HG03575 (cell line): ENCODE results near the gene CLEC6A.
A peak's percentile ranks its signal among the peaks of the same experiment; 100 is the strongest.
"Not testable (repeated sequence)": the region's sequence is repeated elsewhere in the genome, so short reads cannot be mapped to it uniquely, and the experiment has no call there.

Experiments used
- ATAC-seq: cut with Tn5 transposase; IDR thresholded peaks from one replicate; pipeline ENCODE4 v1.9.1; 2021; ENCODE audit not compliant: unreplicated experiment, insufficient number of reproducible peaks, low FRiP score; ENCODE audit errors: extremely low read depth

Gene CLEC6A

DNA sequence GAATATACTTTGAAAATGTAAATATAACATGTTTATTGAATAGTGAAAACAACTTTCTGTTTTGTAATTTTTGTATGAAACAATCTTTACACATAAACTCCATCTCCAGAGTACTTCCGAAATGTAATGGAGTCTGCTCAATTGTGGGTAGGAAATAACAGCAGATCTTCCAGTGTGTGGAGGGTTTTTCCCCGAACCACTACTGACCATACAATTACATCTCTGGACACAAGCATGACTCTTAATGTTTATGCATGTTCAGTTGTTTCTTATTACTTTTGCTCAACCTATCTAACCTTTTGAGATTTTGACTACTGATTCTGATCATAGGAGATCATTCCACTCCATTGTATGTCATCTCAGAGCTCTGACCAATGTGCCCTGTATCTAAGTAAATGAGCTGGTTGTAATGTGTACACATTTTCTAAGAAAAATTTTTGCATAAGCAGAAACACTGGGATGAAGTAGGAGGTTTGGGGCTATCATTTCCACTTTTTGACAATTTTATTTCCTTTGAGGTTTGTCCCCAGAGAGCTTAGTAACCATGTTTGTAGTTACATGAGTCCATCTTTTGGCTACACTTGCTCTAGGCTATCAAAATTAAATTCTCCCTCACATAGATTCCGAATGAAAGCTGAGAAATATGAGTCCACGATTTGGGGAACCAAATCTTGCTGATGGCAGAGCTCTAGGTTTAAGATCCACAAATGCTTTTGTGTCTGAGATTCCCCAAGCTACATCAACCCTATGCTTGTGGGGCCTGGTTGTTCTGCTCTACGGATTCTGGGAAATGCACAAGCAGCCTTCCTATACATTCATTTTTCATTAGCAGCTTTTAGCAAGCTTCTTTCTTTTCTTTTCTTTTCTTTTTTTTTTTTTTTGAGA is 36.1 kb downstream of the CLEC6A start:
- ATAC-seq = no peak

GRCh38 chr12:8493084-8493483 is 37.3 kb downstream of the CLEC6A start:
- ATAC-seq = peak; percentile 93

GRCh38 chr12:8495671-8496070 is 39.9 kb downstream of the CLEC6A start:
- ATAC-seq = not testable (repeated sequence)

DNA sequence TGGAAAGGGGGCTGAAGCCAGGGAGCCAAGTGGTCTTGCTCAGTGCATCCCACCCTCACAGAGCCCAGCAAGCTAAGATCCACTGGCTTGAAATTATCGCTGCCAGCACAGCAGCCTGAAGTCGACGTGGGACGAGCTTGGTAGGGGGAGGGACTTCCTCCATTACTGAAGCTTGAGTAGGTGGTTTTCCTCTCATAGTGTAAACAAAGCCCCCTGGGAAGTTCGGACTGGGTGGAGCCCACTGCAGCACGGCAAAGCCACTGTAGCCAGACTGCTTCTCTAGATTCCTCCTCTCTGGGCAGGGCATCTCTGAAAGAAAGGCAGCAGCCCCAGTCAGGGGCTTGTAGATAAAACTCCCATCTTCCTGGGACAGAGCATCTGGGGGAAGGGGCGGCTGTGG is 40.3 kb downstream of the CLEC6A start:
- ATAC-seq = not testable (repeated sequence)

DNA sequence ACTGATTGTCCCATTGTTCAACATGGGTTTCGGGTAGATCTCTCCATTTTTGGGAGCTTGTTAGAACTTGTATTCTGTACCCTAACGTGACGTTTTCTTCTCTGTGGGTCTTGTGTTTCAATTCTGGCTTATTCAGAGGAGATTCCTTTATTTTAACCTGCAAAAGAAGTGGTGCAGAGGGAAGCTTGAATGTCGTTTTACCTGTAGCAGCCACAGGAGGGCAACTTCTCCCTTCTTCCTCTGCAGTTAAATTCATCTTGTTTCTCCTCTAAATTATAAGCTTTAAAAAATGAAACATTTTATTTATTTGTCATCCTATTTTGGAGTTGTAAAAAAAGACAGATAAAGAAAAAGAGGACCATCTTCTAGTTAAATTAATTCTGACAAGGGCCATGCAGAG is 43.9 kb downstream of the CLEC6A start:
- no peak for ATAC-seq

- ATAC-seq = no peak
Measured at GRCh38 chr12:8501720-8502119, 46.0 kb downstream of the CLEC6A start.

GRCh38 chr12:8504351-8504750 is 48.6 kb downstream of the CLEC6A start:
- no peak for ATAC-seq

DNA sequence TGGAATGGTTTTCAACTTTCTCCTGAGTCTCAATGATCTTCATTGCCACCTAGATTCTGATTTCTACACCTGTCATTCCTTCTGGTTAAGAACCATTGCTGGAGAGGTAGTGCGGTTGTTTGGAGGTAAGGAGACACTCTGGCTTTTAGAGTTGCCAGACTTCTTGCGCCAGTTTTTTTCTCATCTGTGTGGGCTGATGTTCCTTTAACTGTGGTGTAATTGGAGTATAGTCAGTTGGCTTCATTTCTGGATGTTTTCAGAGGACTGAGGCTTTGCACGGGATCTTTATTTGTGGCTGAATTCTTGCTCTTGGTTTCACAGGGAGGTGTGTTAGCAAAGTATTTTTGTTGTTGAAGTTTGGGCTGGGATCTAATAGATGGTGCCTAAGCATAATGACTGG is 51.8 kb downstream of the CLEC6A start:
- ATAC-seq = no peak

GRCh38 chr12:8508223-8508622 is 52.5 kb downstream of the CLEC6A start:
- no peak for ATAC-seq

DNA sequence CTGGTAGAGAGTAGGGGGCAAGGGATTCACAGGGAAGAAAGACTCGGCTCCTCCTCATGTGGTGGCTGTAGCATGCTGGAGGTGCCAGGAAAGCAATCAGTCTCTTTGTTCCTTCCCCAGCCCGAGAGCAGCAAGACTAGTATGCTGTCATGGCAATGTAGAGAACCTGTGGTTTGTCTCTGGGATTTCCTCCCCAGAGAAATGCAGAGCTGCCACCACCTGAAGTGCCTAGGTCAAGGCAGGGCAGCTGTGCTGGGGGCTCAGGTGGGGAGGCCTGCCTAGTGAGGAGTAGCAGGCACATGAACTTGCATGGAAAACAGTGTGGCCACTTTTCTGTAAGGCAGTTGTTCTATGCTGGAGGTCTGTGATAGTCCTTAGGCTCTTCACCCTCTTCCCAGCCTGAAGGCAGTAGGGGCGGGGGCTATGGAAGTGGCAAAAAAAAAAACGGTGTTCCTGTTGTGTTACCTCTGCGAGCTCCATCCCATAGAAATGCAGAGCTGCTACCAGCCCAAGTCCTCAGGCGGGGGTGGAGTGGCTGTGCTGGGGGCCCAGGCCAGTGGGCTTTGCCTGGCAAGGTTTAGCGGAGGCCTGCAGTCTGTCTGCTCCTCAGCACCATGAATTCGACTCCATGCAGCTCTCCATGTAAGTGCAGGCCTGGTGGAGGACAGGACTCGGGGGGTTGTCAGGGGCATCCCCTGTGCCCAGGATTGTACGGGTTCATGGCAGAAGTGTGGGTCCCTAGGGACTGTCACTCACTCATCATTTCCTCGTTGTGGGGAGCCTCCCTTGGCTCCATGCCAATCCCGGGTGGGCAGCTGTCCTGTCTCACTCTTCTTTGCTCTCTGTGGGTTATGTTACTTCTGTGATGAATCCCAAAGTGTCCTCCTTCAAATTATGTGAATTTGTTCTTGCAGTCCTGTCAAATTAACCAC is 53.4 kb downstream of the CLEC6A start:
- ATAC-seq = no peak

- ATAC-seq = no peak
Measured at GRCh38 chr12:8513256-8513655, 57.5 kb downstream of the CLEC6A start, which contains the start of gene CLEC4D. Gene CLEC4D (plus strand): TSS chr12:8513503. CDS start chr12:8513733, 230 bp downstream.

DNA sequence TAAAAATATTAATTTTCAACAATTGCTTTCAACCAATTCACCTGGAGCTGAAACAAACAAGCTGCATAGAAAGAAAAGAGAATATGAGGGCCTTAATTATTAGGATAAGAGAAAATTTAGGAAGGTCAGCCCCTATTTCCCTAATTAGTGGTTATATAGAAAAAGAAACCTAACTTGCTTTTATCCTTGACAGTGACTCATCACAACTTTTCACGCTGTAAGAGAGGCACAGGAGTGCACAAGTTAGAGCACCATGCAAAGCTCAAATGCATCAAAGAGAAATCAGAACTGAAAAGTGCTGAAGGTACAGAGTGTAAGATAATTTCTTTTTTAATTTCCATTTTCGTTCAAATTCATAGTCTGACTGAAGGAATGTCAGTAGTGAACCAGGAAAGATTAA is 62.2 kb downstream of the CLEC6A start:
- no peak for ATAC-seq

- ATAC-seq = no peak
Measured at GRCh38 chr12:8519171-8519570, 63.4 kb downstream of the CLEC6A start.

DNA sequence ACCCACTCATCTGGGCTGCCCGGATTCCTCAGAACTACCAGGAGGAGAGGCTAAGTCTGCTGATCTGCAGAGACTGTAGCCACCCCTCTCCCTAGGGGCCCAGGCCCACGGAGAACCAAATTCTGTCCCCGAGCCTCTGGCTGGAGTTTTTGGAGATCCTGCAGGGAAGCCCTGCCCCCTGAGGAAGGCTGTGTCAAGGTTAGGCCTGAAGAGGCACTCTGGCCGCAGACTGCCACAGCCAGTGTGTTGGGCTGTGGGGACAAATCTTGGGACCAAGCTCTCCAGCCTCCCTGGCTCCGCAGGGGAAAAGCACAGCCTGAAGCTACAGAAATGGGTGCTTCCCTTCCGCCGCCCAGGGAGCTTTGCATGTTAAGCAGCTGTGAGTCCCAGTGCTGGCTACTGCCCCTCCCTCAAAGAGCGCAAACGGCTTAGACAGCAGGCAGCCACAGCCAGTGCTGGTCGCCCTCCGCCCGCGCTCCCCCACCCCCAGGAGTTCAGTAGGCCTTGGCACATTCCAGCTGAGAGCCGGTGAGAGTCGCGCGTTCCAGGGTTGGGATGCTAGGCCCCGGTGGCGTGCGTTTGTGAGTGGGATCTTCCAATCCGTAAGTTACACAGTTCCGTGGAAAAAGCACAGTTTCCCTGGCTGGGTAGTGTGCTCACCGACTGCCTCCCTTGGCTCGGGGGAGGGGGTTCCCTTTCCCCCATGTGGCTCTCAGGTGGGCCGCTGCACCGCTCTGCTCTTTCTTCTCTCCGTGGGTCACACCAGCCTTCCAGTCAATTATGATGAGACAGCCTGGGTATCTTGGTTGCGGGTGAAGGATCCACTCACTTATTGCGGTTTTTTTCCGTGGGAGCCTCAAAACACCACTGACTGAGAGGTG is 71.7 kb downstream of the CLEC6A start:
- no peak for ATAC-seq
